C1 segment of cervical spinal cord (tissue), 14 donors: ENCODE measurements around the gene LAD1.

Experiments
- DNase-seq, 14 donors: peaks; one replicate each; lab custom pipeline; 2025; lab: John Stamatoyannopoulos, UW

Gene LAD1

GRCh38 chr1:201419746-201420607 is 20.9 kb upstream of the LAD1 start:
- no peak for DNase-seq

DNA sequence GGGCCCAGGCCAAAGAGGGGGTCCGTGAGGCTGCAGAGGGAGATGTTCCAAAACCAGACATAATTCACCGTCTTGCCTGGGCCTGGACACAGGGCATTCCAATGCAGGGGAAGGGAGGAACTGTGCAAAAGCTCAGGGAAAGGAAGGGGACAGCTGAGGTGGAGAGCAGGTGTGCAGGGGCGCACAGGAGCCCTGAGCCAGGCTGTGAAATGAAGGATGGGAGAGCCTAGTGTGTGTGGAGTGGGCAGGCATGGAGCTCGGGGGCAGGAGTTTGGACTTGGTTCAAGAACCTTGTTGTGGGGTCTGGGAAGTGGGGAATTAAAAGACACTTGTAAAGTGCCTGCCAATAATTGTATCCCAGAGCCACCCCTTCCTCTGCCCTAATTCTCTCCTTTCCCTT is 20.1 kb upstream of the LAD1 start:
- DNase-seq, result no peak

GRCh38 chr1:201418461-201418860 is 19.3 kb upstream of the LAD1 start:
- DNase-seq, result peak in 1 of 14 donors; percentile 39

DNA sequence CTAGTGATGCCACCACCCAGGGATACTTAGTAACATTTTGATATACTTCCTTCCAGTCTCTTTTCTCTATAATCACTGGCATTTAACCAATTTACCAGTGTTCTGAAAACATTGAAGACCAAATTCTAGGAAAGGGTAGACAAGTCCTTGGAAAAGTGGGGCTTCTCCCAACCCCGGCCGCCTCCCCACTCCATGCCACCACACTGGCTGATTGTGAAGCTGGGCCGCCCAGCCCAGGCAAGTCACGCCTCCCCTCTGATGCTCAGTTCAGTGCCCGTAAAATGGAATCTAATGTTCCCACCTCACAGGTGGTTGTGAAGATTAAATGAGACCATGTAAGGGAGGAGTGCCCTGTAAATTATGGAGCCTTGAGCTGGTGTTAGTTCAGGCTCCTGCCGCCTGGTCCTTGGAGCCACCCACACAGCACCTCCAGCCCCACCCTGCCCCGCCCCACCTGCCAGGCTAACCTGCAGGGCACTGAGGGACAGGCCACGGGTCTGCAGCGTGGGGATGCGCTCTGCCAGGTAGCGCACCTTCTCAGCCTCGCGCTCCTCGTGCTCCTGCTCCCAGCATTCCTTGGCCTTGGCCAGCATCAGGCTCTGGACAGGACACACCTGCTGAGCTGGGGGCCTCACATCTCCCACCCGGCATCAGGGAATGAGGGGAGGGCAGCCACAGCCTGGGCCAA is 15.1 kb upstream of the LAD1 start:
- DNase-seq, result no peak

DNA sequence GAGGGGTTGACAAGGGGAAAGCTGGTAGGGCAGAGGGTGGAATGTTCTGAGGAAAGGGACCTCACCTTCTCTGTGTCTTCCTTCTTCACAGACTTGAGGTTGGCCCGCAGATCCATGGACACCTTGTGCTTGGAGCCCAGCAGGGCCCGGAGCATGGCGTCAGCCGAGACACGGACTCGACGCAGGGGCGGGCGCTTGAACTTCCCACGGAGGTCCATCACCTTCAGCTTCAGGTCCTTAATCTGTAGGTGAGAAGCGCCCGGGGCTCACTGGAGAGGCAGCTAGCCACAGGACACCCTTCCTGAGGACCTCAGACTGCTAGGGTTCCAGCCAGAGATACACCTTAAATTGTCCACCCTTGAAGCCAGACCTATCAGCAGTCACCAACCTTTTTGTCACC is 12.2 kb upstream of the LAD1 start:
- DNase-seq, result no peak

DNA sequence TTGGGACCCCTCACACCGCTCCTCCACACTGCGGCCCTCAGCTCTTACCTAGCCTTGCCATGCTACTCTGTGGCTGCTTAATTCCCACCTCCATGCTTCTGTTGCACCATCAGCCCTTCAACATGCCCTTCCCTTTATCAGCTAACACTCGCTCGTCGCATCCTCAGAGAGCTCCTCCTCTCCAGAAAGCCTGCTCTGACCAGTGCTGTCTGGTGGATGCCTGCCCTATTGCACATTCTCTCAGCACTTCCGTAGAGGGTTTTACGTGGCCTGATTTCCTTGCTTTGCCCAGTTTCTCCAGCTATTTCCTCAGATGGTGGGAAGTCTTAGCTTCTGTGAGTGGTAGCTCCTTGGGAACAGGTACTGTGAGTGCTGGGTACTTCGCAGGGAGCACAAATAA is 10.3 kb upstream of the LAD1 start:
- no peak for DNase-seq

DNA sequence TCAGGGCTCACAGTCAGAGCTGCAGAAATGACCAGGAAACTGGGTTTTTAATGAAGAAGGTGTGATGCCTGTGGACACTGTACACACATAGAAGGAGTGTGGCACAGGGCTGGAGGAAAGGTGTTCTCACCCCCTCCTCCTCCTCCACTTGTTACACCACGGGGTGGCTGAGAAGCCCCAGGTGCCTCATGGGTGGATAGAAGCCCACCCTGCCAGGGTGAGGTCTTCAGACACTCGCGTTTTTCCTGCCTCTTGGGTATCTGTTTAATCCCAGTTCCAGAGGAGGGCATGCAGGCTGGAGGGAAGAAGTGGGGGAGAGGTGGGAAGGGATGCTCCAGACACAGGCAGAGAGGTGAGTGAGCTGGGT is 9.7 kb upstream of the LAD1 start:
- DNase-seq, result no peak

DNA sequence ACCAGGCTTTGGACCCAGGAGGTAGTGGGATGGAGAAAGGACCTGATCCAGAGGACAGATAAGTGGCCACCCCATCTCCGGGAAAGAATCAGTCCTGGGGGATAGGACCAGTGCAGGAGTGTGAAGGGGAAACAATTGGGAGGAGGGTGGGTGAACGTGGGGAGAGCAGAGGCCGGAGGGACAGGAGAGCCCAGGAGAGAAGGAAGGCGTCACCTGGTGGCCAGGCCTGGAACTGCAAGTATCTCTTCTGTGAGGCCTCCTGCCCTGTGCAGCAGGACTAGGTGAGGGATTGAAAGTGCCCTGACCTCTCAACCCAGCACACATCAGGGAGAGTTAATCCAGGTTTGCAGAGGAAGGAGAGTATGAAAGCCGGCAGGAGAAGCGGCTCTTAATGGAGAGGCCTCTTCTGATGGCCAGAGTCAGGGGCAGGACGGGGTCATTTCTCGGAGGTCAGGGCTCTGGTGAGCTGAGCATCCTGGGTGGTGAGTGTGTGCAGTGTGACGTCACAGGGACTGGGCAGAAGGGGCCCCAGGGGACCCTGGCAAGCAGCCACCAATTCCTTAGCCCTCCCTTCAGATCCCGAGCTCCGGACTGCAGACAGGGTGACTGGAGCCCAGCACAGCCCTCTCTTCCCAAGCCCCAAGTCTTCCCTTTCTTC is 9.2 kb upstream of the LAD1 start:
- DNase-seq, result peak in 9 of 14 donors; percentile 5 to 67 (median 22)

GRCh38 chr1:201406831-201407406 is 7.8 kb upstream of the LAD1 start:
- DNase-seq, result no peak

DNA sequence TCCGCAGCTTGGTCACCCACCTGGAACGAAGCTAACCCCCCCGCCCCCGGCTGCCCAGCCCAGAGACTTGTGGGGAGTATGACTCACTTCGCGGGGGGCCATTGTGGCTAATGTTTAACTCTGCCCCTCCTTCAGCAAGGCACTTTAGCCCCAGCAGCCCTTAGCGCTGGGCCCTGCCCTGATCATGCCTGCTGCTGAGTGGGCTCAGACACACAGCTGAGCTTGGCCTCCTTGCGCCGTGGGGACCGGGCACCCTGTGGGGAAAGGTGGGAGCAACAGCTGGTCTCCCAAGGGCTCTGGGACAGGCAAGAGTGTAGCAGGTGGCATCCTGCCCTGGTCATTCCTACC is 6.3 kb upstream of the LAD1 start:
- DNase-seq, result no peak

DNA sequence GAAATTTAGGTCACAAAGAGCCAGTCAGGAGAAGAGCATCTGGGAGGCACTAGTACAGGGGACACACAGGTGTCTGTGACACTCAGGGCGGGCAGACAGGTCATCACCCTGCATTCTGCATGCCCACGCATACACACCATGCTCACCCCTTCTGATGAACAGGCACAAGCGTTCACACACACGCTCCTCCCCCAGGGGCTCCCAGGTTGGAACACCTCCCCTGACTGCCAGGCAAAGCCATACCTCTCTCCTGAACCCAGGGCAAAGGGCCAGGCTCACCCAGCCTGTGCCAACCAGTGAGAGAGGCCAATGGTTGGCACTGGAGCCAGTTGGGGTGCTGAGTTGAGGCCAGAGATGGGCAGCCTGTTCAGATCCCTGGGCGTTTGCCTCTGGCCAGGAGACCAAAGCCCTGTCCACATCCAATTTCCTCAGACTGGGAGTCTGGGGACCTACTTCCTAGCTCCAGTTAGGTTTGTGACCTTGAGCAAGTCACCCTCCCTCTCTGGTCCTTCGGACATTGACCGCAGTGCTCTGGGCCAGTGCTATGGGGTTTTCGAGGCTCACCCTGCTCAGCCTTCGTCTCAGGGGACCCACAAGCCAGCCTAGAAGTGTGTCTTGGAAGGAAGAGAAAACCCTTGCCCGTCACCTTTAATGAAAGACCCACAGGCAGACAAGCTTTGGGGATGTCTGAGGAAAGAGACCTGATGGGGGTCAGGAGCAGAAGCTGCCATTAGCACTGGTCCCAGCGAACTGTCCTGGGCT is 5.8 kb upstream of the LAD1 start:
- no peak for DNase-seq

GRCh38 chr1:201404055-201404454 is 4.9 kb upstream of the LAD1 start:
- DNase-seq, result no peak

DNA sequence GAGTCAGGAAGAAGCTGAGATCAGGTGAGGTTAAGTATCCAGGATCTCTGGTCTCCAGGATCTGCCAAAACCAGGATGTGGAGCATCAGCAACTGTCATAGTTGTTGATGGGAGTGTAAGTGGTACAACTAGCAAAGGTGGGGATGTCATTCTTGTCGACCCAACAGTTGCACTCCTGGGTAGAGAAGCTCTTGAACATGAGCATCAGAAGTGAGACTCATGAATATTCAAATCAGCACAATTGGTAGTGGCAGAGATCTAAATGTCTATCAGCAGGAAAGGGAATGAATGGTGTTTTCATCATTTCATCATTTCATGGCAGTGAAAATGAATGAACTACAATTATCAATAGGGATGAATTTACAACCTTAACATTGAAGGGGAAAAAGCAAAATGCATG is 4.2 kb upstream of the LAD1 start:
- no peak for DNase-seq

DNA sequence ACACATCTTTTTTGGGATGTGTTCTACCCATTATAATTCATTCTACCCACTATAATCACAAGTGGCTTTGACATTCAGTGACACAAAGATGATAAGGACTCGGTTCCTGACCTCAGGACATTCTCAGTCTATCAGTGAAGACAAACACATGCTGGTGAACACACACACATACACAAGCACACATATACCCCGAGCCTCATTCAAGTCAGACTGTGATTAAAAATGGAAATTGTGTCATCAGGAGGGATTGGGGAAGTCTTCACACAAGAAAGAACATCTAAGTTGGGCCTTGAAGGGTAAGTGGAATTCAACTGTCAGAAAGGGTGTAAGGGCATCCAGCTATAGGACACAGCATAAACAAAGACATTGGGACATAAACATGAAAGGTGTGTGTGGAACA is 2.6 kb upstream of the LAD1 start:
- no peak for DNase-seq

DNA sequence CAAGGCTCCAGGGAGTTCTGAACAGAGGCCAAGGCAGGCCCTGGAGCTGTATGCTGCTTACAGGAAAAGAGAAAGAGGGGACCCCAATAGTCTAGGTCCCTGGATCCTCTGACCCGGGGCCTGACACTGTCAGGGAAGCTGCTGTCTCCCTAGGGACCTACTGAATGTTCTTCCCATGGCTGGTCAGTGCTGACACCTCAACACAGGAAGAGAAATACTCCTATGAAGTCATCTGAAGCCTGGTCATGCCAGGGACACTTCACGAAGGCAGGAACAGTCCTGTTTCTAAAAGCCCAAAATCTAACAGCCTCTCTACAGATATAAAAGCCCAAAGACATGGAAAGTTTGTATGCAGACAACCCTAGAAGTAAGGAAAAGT is 1.7 kb upstream of the LAD1 start:
- DNase-seq, result no peak

DNA sequence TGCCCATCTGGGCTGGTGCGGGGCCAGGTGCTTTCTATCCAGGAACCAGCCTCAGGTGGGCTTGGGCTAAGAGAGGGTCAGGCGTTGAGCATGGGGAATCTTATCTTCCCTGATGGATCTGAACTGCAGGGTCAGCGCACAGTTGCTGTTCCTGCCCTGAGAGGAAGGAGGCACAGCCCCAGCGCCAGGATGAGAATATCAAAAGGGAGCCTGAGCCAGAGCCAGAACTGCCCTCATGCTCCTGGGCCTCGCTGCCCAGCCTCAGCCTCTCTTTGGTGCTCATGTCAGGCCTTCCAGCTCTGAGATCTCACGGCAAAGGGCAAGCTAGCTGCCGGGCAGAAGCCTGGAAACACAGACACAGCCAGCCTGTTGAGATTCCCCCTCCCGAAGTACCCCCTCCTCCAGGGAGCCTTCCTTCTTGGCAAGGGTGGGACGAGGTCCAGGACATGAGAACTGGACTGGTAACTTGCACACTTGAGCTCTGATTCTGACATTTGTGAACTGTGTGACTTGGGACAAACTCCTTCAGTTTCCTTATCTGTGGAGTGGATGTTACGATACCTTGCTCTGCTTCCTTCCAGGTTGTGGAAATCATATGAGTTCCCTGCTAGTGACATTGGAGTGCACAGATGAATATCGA is 1.2 kb upstream of the LAD1 start:
- no peak for DNase-seq

GRCh38 chr1:201399352-201400126 is 415 bp upstream of the LAD1 start:
- no peak for DNase-seq

DNA sequence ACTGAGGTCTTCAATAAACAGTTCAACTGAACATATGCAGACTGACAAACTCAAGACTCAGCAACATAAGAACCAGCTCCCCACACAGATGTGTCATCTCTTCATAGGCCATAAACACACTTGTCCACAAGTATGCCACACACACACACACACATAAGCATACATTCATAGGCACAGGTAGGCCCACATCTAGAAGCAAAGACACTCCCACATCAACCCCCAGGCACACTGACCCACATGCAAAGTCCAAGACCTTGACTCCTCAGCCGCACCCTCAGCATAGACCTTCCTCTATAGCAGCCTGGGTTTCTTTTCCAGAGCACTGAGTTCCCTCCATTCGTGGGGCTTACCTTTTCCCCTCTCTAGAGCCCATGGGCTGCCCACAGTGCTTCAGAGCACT is 1.4 kb downstream of the LAD1 start:
- DNase-seq, result no peak

DNA sequence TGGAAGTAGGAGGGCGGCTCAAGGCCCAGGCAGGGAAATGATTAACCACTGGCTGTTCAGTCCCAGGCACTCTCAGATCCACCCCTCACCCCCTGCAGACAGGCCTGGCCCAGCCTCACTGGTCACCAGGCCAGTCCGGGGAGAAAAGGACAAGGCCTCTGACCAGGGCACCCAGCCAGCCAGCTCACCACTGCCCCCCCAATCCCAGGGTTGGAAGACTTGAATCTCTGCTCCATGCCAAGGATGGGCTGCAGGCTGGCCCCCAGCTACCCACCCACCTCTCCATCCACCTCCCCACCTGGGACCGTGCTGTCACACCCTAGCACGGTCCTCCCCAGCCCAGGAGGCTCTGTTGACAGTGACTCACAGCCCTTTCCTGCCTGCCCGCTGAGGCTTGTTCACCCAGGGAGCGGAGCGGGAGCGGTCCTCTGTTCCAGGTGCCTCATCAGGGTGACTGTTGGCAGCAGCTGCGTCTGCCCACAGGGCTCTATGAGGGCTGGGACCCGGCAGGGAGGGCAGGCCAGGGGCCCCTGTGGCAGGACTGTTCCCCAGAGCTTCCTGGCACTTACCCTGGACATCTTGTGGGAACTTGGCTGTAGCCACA is 2.2 kb downstream of the LAD1 start:
- DNase-seq, result no peak

DNA sequence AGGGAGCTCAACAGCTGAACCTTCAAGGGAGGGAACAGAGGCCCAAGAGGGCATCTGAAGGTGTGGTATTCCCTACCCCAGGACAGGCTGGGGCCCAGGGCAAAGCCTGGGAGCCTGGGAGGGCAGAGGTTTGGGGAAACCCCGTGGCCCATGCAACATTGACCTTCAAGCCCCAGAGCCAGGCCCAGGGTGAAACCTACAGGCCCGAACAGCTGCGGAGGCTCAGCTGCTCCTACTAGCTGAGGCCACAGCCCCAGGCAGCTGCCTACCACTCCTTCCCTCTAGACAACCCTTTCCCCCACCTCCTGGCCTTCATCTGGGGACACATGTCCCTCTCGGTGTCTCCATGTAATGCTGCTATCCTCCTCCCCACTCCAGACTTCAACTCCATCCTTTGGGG is 3.2 kb downstream of the LAD1 start:
- no peak for DNase-seq
